ENCODE results near the gene CLSTN2.

CLSTN2 gene

DNA sequence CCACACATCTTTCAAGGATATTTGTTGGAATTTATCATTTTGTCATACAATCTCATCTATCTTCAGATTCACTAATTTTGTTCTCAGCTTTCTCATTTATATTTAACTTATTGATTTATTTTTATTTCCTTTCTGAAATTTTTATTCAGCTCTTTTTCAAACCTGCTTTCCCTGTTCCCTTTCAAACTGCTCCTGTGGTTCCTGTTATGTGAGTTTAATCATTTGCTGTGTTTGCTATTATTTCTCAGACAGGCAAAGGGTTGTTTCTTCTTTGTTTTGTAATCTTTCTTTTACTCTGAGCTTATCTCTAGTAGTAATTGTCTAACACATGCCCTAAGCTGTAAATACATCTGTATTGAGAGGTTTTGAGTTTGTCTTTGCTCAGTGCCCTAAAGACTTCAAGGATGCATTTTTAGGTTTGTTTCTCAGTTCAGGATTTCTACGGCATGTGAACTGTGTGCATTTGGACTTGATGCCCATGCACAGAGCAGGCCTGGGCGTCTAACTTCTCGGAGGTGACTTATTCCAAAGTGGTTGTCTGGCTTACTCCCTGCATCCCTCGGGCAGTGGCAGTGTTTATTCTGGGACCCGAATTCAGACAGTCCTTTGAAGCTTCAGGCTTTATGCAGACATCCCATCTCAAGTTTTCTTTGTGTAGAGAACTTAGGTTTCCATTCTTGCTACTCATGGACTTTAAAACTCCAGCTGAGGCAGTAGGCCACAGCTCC lies 587.8 kb downstream of the CLSTN2 start:
- no peak for DNase-seq (ENCODE audit: low read depth, low spot score)
- H3K4me3 ChIP-seq (ENCODE audit: low read length): no peak overlapping the region
- H3K36me3 ChIP-seq (ENCODE audit: control insufficient read depth, insufficient read depth, low read length): no peaks in the 10 kb centered on the region
- H3K27ac ChIP-seq (ENCODE audit: low read length): no peak overlapping the region
- H3K27me3 ChIP-seq (ENCODE audit: control insufficient read depth, insufficient read depth, low read length): no peaks in the 10 kb centered on the region
- H3K9me3 ChIP-seq (ENCODE audit: control insufficient read depth, insufficient read depth, low read length): no peaks in the 10 kb centered on the region
- WGBS (ENCODE audit: insufficient coverage, insufficient read length): no CpG with 5 or more reads among the region's 5 CpGs
- 0 out of 2 replicates have a peak, but pooled peaks cover 3% of the 10 kb centered on the region for H3K4me1 ChIP-seq (ENCODE audit: control insufficient read depth, insufficient read depth, low read length)

DNA sequence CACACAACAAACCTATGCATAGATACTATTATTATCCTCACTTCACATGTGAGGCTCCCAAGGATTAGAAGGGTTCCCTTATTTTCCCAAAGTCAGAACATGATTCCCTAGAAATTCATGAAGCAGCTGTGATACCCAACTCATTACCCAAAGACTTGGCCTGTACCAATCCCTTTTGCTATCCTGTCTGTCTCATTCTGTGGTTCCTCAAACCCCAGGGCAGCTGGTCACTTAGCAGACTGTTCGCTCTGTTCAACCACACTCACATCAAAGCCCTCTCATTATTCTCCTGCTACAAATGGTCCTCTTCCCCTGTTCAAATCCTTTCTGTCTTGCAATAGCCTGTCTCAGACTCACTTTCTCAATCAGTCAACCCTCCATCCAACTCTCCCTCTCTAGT lies 588.6 kb downstream of the CLSTN2 start:
- Histone ChIP-seq H3K4me3 (ENCODE audit: low read length) (no peak overlapping the region), H3K27me3 (ENCODE audit: control insufficient read depth, insufficient read depth, low read length) (no peaks in the 10 kb centered on the region), H3K36me3 (ENCODE audit: control insufficient read depth, insufficient read depth, low read length) (no peaks in the 10 kb centered on the region), H3K27ac (ENCODE audit: low read length) (no peak overlapping the region), H3K4me1 (ENCODE audit: control insufficient read depth, insufficient read depth, low read length) (0 out of 2 replicates have a peak, but pooled peaks cover 3% of the 10 kb centered on the region), H3K9me3 (ENCODE audit: control insufficient read depth, insufficient read depth, low read length) (no peaks in the 10 kb centered on the region)
- WGBS (ENCODE audit: insufficient coverage, insufficient read length): no CpG with 5 or more reads among the region's 1 CpG
- DNase-seq (ENCODE audit: low read depth, low spot score): no peak

DNA sequence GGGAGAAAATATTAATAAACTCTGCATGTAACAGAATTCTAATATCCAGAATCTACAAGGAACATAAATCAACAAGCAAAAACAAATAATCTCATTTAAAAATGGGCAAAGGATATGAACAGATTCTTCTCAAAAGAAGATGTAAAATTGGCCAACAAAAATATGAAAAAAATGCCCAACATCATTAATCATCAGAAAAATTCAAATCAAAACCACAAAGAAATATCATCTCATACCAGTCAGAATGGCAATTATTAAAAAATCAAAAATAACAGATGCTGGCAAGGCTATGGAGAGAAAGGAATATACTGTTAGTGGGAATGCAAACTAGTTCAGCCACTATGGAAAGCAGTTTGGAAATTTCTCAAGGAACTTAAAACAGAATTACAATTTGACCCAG lies 592.2 kb downstream of the CLSTN2 start:
- Histone ChIP-seq H3K4me1 (ENCODE audit: control insufficient read depth, insufficient read depth, low read length) (no peaks in the 10 kb centered on the region), H3K27me3 (ENCODE audit: control insufficient read depth, insufficient read depth, low read length) (no peaks in the 10 kb centered on the region), H3K4me3 (ENCODE audit: low read length) (no peak overlapping the region), H3K36me3 (ENCODE audit: control insufficient read depth, insufficient read depth, low read length) (no peaks in the 10 kb centered on the region), H3K9me3 (ENCODE audit: control insufficient read depth, insufficient read depth, low read length) (no peaks in the 10 kb centered on the region), H3K27ac (ENCODE audit: low read length) (no peak overlapping the region)
- DNase-seq (ENCODE audit: low read depth, low spot score): no peak

DNA sequence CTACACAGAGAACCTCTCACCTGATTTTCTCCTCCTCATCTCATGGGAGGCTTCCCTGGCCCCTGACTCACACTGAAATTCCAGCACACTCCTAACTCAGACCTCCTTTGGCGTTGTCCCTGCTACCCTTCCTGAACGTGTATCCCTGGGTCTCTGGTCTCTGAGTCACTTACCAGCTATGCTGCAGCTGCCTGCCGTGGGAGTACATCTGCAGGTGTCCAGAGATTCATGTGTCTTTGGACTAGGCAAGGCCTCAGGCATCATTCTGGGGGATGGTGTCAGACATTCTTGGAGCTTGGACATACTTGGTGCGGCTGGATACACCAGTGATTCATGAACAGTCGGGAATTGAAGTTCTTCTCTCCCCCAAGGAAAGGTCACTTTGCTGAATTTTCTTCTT lies 594.1 kb downstream of the CLSTN2 start:
- WGBS (ENCODE audit: insufficient coverage, insufficient read length): no CpG with 5 or more reads among the region's 5 CpGs
- H3K36me3 ChIP-seq (ENCODE audit: control insufficient read depth, insufficient read depth, low read length): no peaks in the 10 kb centered on the region
- no peaks in the 10 kb centered on the region for H3K9me3 ChIP-seq (ENCODE audit: control insufficient read depth, insufficient read depth, low read length)
- H3K4me1 ChIP-seq (ENCODE audit: control insufficient read depth, insufficient read depth, low read length): no peaks in the 10 kb centered on the region
- no peaks in the 10 kb centered on the region for H3K27me3 ChIP-seq (ENCODE audit: control insufficient read depth, insufficient read depth, low read length)
- H3K27ac ChIP-seq (ENCODE audit: low read length): no peak overlapping the region
- DNase-seq (ENCODE audit: low read depth, low spot score): no peak
- H3K4me3 ChIP-seq (ENCODE audit: low read length): no peak overlapping the region

DNA sequence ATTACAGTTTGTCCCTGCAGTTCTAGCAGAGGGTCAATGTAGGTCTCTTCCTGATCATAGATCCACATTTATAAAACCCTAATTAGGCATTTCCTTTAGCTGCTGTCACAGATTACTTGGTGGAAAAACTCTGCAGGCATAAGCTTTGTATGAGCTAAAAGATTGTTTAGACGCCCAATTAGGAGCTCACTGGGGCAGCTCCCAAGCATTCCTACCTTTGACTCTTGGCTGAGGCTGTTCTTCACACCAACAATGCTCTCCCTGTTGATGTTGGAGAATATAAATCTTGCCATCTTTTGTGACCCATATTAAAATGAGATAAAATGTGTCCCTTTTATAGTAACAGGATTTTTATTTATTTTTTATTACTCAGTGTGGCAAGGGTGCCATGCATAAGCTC lies 594.6 kb downstream of the CLSTN2 start:
- no peaks in the 10 kb centered on the region for H3K36me3 ChIP-seq (ENCODE audit: control insufficient read depth, insufficient read depth, low read length)
- no peaks in the 10 kb centered on the region for H3K9me3 ChIP-seq (ENCODE audit: control insufficient read depth, insufficient read depth, low read length)
- no peak overlapping the region for H3K4me3 ChIP-seq (ENCODE audit: low read length)
- H3K27ac ChIP-seq (ENCODE audit: low read length): no peak overlapping the region
- no CpG with 5 or more reads among the region's 1 CpG for WGBS (ENCODE audit: insufficient coverage, insufficient read length)
- no peaks in the 10 kb centered on the region for H3K4me1 ChIP-seq (ENCODE audit: control insufficient read depth, insufficient read depth, low read length)
- H3K27me3 ChIP-seq (ENCODE audit: control insufficient read depth, insufficient read depth, low read length): no peaks in the 10 kb centered on the region
- DNase-seq (ENCODE audit: low read depth, low spot score): no peak

DNA sequence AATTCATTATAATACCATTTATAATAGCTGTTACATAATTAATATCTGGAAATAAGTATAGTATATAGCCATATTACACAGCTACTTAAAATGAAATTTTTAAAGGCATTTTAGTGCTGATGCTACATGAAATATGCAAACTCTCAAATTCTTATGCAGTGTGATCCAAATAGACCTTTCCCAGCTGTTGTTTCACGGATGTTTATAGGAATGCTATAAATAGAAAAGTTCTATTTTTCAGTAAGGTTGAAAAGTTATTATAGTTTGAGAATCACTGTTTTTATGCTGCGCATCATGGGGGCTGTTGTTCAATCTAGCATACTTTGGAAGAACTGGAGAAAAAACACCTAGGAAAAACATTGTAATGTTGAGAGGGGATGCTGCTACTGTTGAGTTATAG lies 595.1 kb downstream of the CLSTN2 start:
- WGBS (ENCODE audit: insufficient coverage, insufficient read length): no CpG with 5 or more reads among the region's 2 CpGs
- Histone ChIP-seq H3K27ac (ENCODE audit: low read length) (no peak overlapping the region), H3K4me1 (ENCODE audit: control insufficient read depth, insufficient read depth, low read length) (no peaks in the 10 kb centered on the region), H3K4me3 (ENCODE audit: low read length) (no peak overlapping the region), H3K27me3 (ENCODE audit: control insufficient read depth, insufficient read depth, low read length) (no peaks in the 10 kb centered on the region), H3K9me3 (ENCODE audit: control insufficient read depth, insufficient read depth, low read length) (no peaks in the 10 kb centered on the region), H3K36me3 (ENCODE audit: control insufficient read depth, insufficient read depth, low read length) (no peaks in the 10 kb centered on the region)
- DNase-seq (ENCODE audit: low read depth, low spot score): no peak

DNA sequence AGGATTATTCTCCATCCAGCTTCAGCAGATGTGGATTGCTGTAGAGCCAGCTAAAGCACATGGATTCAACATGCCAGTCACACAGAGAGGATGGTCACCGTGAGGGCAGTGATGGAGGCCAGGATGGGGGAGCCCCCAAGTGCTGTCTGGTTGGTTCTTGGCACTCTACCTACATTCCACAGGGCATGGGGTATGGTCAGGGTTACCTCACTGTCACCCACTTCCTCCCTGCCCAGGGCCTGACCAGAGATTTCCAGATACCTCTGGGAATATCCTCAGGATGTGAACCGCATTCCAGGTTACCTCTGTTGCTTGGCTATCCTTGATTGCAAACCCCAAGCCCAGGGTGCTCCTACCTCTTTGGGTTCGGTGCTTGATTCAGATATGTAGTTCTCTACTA lies 595.6 kb downstream of the CLSTN2 start:
- Histone ChIP-seq H3K36me3 (ENCODE audit: control insufficient read depth, insufficient read depth, low read length) (no peaks in the 10 kb centered on the region), H3K4me1 (ENCODE audit: control insufficient read depth, insufficient read depth, low read length) (no peaks in the 10 kb centered on the region), H3K9me3 (ENCODE audit: control insufficient read depth, insufficient read depth, low read length) (no peaks in the 10 kb centered on the region), H3K27ac (ENCODE audit: low read length) (no peak overlapping the region), H3K27me3 (ENCODE audit: control insufficient read depth, insufficient read depth, low read length) (no peaks in the 10 kb centered on the region), H3K4me3 (ENCODE audit: low read length) (no peak overlapping the region)
- WGBS (ENCODE audit: insufficient coverage, insufficient read length): no CpG with 5 or more reads among the region's 3 CpGs
- no peak for DNase-seq (ENCODE audit: low read depth, low spot score)

DNA sequence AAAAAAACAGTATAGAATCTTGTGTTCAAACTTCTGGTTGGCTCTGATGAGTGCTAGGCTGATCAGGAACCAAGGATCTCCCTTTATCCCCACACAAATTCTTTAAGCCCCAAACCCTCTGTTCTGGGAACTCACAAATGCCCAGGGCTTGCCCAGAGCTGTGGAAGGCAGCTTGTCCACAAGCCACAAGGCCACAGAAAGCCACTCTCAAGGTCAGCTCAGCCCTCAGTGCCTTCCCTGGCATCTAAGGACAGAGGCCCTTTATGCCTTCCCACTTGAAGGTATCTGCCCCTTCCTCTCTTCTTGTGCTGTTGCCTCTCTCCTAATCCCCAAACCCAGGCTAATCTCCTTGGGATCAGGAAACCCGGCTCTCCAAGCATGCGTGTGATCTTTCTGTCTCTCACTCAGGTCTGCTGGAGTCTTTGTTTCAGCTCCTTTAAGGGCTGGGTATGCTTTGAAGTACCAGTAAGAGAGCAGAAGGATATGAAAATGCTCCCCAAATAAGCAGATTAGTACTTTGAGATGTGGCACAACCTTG lies 597.9 kb downstream of the CLSTN2 start:
- Histone ChIP-seq H3K9me3 (ENCODE audit: control insufficient read depth, insufficient read depth, low read length) (no peaks in the 10 kb centered on the region), H3K4me3 (ENCODE audit: low read length) (no peak overlapping the region), H3K27me3 (ENCODE audit: control insufficient read depth, insufficient read depth, low read length) (no peaks in the 10 kb centered on the region), H3K36me3 (ENCODE audit: control insufficient read depth, insufficient read depth, low read length) (no peaks in the 10 kb centered on the region), H3K27ac (ENCODE audit: low read length) (no peak overlapping the region), H3K4me1 (ENCODE audit: control insufficient read depth, insufficient read depth, low read length) (no peaks in the 10 kb centered on the region)
- no peak for DNase-seq (ENCODE audit: low read depth, low spot score)
- WGBS (ENCODE audit: insufficient coverage, insufficient read length): no CpG with 5 or more reads among the region's 2 CpGs

DNA sequence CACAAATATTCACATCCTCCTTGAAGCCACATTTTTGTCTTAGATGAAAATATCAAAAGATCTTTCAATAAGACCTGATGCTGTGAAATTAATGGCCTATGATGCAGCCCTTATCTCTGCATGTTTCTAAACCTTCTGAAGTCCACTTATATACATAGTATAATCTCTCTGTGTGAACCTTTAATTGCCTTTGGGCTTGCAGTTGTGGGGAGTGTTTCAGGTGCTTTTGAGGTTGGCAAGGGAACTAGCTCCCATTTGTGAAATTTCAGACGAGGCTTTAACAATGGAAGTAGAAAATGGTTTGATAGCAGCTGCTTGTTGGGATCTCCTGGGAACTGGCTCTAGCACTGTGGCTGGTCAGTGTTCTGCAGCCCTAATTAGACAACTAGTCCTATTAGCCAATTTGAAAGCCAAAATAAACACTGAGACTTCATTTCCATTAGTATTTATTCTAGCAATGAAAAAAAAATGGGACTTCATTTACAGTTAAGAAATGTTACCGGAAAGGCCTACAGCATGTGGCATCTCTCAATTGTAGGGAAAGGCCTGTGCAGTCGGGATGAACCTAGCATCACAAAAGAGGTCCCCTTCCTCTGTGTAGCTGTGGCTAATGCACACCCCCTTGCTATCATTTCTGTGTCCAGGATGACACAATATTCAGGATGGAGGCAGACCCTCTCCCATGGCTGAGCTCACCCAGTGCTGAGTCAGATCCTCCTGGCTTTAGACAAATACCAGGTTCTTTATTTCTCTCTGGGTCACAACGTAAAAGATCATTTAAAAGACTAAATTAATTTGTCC lies 602.1 kb downstream of the CLSTN2 start:
- no peaks in the 10 kb centered on the region for H3K36me3 ChIP-seq (ENCODE audit: control insufficient read depth, insufficient read depth, low read length)
- H3K9me3 ChIP-seq (ENCODE audit: control insufficient read depth, insufficient read depth, low read length): no peaks in the 10 kb centered on the region
- H3K27ac ChIP-seq (ENCODE audit: low read length): no peak overlapping the region
- DNase-seq (ENCODE audit: low read depth, low spot score): no peak
- no peaks in the 10 kb centered on the region for H3K4me1 ChIP-seq (ENCODE audit: control insufficient read depth, insufficient read depth, low read length)
- WGBS (ENCODE audit: insufficient coverage, insufficient read length): no CpG with 5 or more reads among the region's 4 CpGs
- no peak overlapping the region for H3K4me3 ChIP-seq (ENCODE audit: low read length)
- H3K27me3 ChIP-seq (ENCODE audit: control insufficient read depth, insufficient read depth, low read length): no peaks in the 10 kb centered on the region; the same call in 1 of the 2 replicates

DNA sequence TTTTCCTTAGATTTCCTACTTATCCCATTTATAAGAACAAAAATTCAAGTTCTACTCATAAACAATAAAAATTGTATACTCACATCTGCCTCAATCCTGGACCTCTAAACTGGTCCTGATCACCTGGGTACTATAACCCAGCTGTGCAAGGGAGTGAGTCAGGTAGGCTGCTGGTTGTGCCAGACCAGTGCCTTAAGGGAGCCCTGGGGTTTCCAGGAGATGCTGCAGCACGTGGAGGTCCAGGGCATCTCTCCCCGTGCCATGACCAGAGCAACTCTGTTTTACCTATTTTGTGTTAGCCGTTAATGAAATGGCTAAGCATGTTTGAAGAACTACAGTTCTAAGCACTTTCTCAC lies 602.7 kb downstream of the CLSTN2 start:
- Histone ChIP-seq H3K27me3 (ENCODE audit: control insufficient read depth, insufficient read depth, low read length) (no peaks in the 10 kb centered on the region; the same call in 1 of the 2 replicates), H3K9me3 (ENCODE audit: control insufficient read depth, insufficient read depth, low read length) (no peaks in the 10 kb centered on the region), H3K4me3 (ENCODE audit: low read length) (no peak overlapping the region), H3K4me1 (ENCODE audit: control insufficient read depth, insufficient read depth, low read length) (no peaks in the 10 kb centered on the region), H3K27ac (ENCODE audit: low read length) (no peak overlapping the region), H3K36me3 (ENCODE audit: control insufficient read depth, insufficient read depth, low read length) (no peaks in the 10 kb centered on the region)
- no CpG with 5 or more reads among the region's 3 CpGs for WGBS (ENCODE audit: insufficient coverage, insufficient read length)
- DNase-seq (ENCODE audit: low read depth, low spot score): no peak

Data from iPS DF 6.9 (cell line).